Measurements from ENCODE around the gene ATG9B. TPM values are rescaled to one million over a fixed set of nuclear protein-coding genes. Genes with fewer than 3 reads are reported as not detected.

Gene ATG9B
- total RNA-seq, 4 donors from 2014 or later: 0.55 to 1.5 (median 0.76) TPM; not detected in 1

GRCh38 chr7:151025924-151026671, 1.8 kb upstream of the ATG9B start:
- intact Hi-C loops (cut with DNase I; ENCODE audit: low total_unique reads): loop anchor here (10.0 kb wide), 1 partner anchor 89 kb away; no protein-coding TSS in a partner anchor

DNA sequence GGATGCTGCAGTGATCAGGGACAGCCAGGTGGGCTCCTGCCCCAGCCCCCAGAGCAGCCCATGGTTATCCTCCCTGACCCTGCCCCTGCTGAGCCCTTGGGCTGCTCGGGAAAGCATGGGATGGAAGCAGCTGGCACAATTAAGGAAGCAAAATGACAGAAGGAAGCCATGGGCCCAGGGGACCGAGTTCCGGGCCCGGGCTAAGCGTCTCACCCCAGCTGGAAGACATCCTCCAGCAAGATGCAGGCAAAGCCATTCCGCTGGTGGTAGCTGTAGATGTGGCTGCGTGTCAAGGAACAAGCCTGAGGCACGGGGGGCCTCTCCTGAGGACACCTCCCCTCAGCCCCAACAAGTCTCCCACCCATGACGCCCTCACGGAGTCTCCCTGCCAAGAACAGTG, 1.1 kb downstream of the ATG9B start:
- no peak for DNase-seq
- no peaks in the 10 kb centered on the region for H3K36me3 ChIP-seq
- no peak for TF ChIP-seq POLR2A (IDR thresholded peaks at IDR 0.05)
- TF ChIP-seq, protein P1, sequence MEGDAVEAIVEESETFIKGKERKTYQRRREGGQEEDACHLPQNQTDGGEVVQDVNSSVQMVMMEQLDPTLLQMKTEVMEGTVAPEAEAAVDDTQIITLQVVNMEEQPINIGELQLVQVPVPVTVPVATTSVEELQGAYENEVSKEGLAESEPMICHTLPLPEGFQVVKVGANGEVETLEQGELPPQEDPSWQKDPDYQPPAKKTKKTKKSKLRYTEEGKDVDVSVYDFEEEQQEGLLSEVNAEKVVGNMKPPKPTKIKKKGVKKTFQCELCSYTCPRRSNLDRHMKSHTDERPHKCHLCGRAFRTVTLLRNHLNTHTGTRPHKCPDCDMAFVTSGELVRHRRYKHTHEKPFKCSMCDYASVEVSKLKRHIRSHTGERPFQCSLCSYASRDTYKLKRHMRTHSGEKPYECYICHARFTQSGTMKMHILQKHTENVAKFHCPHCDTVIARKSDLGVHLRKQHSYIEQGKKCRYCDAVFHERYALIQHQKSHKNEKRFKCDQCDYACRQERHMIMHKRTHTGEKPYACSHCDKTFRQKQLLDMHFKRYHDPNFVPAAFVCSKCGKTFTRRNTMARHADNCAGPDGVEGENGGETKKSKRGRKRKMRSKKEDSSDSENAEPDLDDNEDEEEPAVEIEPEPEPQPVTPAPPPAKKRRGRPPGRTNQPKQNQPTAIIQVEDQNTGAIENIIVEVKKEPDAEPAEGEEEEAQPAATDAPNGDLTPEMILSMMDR (IDR thresholded peaks at IDR 0.05): no peak
- no peak overlapping the region for H3K27ac ChIP-seq
- intact Hi-C loops (cut with DNase I; ENCODE audit: low total_unique reads): loop anchor here (10.0 kb wide), 1 partner anchor 92 kb away; no protein-coding TSS in a partner anchor
- H3K27me3 ChIP-seq: peaks cover 0 to 5% of the 10 kb centered on the region in 2 donors
- H3K9me3 ChIP-seq: no peaks in the 10 kb centered on the region
- no peak overlapping the region for H3K4me3 ChIP-seq
- peaks cover 0 to 9% of the 10 kb centered on the region in 2 donors for H3K4me1 ChIP-seq

More at GRCh38 chr7:151025924-151026671, 1.8 kb upstream of the ATG9B start:
- no peaks in the 10 kb centered on the region for H3K27me3 ChIP-seq
- H3K9me3 ChIP-seq: no peaks in the 10 kb centered on the region
- H3K27ac ChIP-seq: no peak overlapping the region
- DNase-seq: no peak
- no peak overlapping the region for H3K4me3 ChIP-seq
- TF ChIP-seq POLR2A (IDR thresholded peaks at IDR 0.05): no peak
- TF ChIP-seq, protein P1 (IDR thresholded peaks at IDR 0.05): no peak
- H3K4me1 ChIP-seq: peaks cover 0 to 5% of the 10 kb centered on the region in 2 donors
- H3K36me3 ChIP-seq: no peaks in the 10 kb centered on the region

GRCh38 chr7:151020231-151020630, 4.1 kb downstream of the ATG9B start:
- H3K4me1 ChIP-seq: peaks cover 0 to 14% of the 10 kb centered on the region in 2 donors
- no peak for DNase-seq
- no peaks in the 10 kb centered on the region for H3K9me3 ChIP-seq
- no peak overlapping the region for H3K27ac ChIP-seq
- TF ChIP-seq, protein P1 (IDR thresholded peaks at IDR 0.05): no peak
- no peak for TF ChIP-seq POLR2A (IDR thresholded peaks at IDR 0.05)
- intact Hi-C loops (cut with DNase I; ENCODE audit: low total_unique reads): loop anchor here (10.0 kb wide), 1 partner anchor 95 kb away; no protein-coding TSS in a partner anchor
- H3K27me3 ChIP-seq: peaks cover 5% of the 10 kb centered on the region in 2 donors
- no peak overlapping the region for H3K4me3 ChIP-seq
- no peaks in the 10 kb centered on the region for H3K36me3 ChIP-seq

GRCh38 chr7:151019130-151019447, 5.2 kb downstream of the ATG9B start:
- peaks cover 5% of the 10 kb centered on the region in 2 donors for H3K27me3 ChIP-seq
- H3K36me3 ChIP-seq: no peaks in the 10 kb centered on the region
- no peak for DNase-seq
- peak overlapping the region in 1 of 2 donors; percentile 14 for H3K4me3 ChIP-seq
- H3K27ac ChIP-seq: no peak overlapping the region
- H3K4me1 ChIP-seq: peaks cover 0 to 14% of the 10 kb centered on the region in 2 donors
- no peaks in the 10 kb centered on the region for H3K9me3 ChIP-seq
- intact Hi-C loops (cut with DNase I; ENCODE audit: low total_unique reads): no loop called here
- TF ChIP-seq POLR2A (IDR thresholded peaks at IDR 0.05): no peak
- TF ChIP-seq, protein P1 (IDR thresholded peaks at IDR 0.05): no peak

DNA sequence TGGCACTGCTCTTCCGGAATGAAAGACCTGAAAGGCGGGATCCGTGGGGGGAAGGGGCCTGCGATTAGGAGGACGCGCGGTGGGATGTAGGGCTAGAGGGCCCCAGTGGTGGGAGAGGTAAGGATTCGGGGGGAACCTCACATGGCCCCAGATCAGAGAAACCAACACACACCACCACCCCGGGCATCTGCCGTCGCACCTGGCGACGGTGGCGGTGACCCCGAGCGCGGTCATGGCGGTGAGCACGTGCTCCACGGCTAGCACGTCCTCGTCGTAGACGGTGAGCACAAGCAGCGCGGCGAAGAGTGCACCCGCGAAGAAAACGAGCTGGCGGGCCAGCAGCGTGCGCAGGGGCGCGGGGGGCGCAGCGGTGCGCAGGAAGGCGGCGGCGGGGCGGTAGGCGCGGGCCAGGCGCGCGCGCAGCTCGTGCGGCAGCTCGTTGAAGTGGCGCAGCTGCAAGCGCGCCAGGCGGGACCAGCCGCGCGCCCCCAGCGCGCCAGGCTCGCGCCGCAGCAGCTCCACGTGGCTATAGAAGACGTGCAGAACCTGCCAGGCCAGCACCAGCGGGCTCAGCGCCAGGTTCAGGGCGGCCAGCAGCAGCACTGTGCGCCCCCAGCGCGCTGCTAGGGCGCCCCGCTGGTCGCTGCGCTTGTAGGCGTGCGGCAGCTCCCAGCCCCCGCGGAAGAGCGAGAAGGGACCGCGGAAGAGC, 5.7 kb downstream of the ATG9B start:
- DNase-seq: no peak
- no peak for TF ChIP-seq POLR2A (IDR thresholded peaks at IDR 0.05)
- TF ChIP-seq, protein P1 (IDR thresholded peaks at IDR 0.05): no peak
- intact Hi-C loops (cut with DNase I; ENCODE audit: low total_unique reads): no loop called here
- no peak overlapping the region for H3K27ac ChIP-seq
- H3K27me3 ChIP-seq: peaks cover 5 to 10% of the 10 kb centered on the region in 2 donors
- no peaks in the 10 kb centered on the region for H3K36me3 ChIP-seq
- H3K9me3 ChIP-seq: no peaks in the 10 kb centered on the region
- H3K4me1 ChIP-seq: peaks cover 0 to 14% of the 10 kb centered on the region in 2 donors
- H3K4me3 ChIP-seq: peak overlapping the region in 1 of 2 donors; percentile 14

Measured in uterus (tissue), 4 donors.